DND-41 (cell line): Measurements from ENCODE around the gene PTBP3.

Experiments used
- CTCF ChIP-seq: IDR thresholded peaks from 2 replicates; pipeline ENCODE4 v1.5.1; 2012; ENCODE audit warnings: borderline replicate concordance, low read length, moderate library complexity, mild to moderate bottlenecking; ENCODE audit not compliant: poor library complexity, severe bottlenecking; ENCODE audit errors: extremely low read depth
- EZH2 ChIP-seq: IDR thresholded peaks from 3 replicates; pipeline ENCODE4 v1.6.1; 2012; ENCODE audit warnings: borderline replicate concordance, low read depth, mild to moderate bottlenecking, moderate library complexity, low read length, inconsistent platforms; ENCODE audit not compliant: severe bottlenecking

DNA sequence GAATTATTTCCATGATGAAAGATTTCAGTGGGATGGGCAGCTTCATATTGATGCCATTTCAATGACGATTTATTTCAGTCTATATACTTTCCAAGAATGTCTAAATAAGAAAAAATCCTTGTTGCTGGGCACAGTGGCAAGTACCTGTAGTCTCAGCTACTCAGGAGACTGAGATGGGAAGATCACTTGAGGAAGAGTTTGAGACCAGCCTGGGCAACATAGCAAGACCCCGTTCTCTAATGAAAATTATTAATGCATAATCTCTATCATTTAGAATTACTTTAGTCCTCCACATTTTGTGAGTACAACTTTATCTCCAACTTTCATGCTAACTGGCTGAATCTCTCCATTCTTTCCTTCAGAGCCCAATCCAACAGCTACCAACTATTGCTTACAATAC, 52.5 kb downstream of the PTBP3 start:
- TF ChIP-seq CTCF (no peak), EZH2 (no peak)
